Activated naive CD4-positive, alpha-beta T cell treated with anti-CD3 and anti-CD28 coated beads, Interleukin-2, amount 50 U/mL, for 16 hours (primary cell): ENCODE data around the gene C12orf54.
"Not testable (repeated sequence)": the region's sequence is repeated elsewhere in the genome, so short reads cannot be mapped to it uniquely, and the experiment has no call there.

ENCODE experiments used
- DNase-seq: peaks from one replicate; pipeline ENCODE4 v3.0.0-alpha.2; 2020

C12orf54 gene

GRCh38 chr12:48482198-48482597 lies at the start of gene C12orf54:
TSS of gene C12orf54 (plus strand) at chr12:48482498. CDS start at chr12:48483297, 799 bp downstream.
- no peak for DNase-seq

- DNase-seq, result not testable (repeated sequence)
Observed at GRCh38 chr12:48434016-48434415, 48.3 kb upstream of the C12orf54 start.

DNA sequence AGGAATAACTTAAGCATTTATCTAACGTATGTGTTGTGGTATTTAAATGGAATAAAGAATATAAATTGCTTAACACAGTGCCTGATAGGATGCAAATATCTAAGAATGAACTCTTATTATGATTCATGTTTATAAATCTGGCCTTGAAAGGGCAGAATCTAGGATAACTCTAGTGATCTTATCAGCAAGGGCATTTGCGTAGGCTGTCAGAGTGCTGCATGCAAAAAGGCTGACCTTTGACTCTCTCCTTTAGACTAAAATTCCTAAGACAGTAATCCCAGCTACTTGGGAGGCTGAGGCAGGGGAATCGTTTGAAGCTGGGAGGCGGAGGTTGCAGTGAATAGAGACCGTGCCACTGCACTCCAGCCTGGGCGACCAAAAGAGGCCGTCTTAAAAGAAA lies 41.2 kb upstream of the C12orf54 start:
- no peak for DNase-seq

DNA sequence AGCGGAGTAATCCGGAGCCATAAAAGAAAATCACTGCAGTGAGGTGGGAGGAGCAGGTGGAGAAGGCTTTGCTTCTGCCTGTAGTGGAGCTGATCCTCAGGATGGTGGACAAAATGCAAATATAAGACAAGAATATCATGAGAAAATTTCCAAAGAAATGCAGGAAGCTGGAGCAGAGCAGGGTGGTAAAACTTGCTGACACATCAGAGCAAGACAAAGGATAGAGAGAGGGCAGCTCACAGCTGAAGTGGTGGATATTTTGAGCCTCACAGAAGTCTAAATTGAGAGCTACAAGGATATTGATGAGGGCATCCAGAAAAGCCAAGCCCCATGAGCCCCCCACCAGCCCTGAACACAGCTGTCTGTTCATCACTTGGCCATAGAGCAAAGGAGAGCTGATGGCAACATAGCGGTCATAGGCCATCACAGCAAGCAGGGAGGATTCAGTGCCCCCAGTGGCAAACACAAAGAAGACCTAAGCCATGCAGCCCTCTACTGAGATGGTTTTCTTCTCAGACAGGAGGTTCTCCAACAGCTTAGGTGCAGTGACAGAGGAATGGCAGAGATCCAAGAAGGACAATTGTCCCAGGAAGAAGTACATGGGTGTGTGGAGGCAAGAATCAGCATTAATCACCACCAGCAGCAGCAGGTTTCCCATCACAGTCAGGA lies 40.0 kb upstream of the C12orf54 start:
- DNase-seq, result no peak

DNA sequence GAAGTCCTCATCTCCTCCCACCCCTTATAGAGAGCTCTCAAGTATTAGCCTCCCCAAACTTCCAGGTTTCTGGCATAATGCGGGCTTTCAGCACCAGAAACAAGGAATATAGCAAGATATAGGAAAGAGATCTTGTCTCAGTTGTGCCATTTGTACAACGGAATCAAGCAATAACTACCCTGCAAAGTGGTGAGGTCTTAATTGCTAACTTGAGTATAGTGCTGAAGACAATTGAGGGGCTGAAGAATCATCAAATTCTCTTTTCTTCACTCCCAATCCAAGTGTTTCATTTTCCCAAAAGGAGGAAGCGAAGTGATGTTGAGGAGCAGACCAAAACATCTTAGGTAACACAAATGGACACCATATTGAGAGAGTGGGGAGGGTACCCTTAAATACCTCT lies 36.8 kb upstream of the C12orf54 start:
- DNase-seq, result no peak

GRCh38 chr12:48446161-48446776 lies 36.0 kb upstream of the C12orf54 start:
- peak; percentile 10 for DNase-seq

- no peak for DNase-seq
Observed at GRCh38 chr12:48447755-48448154, 34.5 kb upstream of the C12orf54 start.

- no peak for DNase-seq
Observed at GRCh38 chr12:48451372-48451771, 30.9 kb upstream of the C12orf54 start.

DNA sequence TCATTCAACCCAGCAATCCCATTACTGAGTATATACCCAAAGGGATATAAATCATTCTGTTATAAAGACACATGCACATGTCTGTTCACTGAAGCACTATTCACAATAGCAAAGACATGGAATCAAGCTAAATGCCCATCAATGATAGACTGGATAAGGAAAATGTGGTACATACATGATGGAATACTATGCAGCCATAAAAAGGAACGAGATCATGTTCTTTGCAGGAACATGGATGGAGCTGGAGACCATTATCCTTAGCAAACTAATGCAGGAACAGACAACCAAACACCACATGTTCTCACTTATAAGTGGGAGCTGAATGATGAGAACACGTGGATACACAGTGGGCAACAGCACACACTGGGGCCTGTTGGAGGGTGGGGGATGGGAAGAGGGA lies 29.3 kb upstream of the C12orf54 start:
- DNase-seq, result not testable (repeated sequence)

- DNase-seq, result no peak
Observed at GRCh38 chr12:48454667-48455066, 27.6 kb upstream of the C12orf54 start.

DNA sequence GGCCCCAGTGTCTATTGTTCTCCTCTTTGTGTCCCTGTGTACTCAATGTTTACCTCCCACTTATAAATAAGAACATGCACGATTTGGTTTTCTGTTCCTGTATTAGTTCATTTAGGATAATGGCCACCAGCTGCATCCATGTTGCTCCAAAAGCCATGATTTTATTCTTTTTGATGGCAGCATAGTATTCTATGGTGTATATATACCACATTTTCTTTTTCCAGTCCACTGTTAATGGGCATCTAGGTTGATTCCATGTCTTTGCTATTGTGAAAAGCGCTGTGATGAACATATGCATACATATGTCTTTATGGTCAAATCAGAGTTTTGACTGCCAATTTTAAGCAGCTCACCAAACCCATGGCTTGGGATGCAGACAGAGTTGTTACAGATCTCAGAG lies 27.2 kb upstream of the C12orf54 start:
- no peak for DNase-seq

- no peak for DNase-seq
Observed at GRCh38 chr12:48459259-48459658, 23.0 kb upstream of the C12orf54 start.

DNA sequence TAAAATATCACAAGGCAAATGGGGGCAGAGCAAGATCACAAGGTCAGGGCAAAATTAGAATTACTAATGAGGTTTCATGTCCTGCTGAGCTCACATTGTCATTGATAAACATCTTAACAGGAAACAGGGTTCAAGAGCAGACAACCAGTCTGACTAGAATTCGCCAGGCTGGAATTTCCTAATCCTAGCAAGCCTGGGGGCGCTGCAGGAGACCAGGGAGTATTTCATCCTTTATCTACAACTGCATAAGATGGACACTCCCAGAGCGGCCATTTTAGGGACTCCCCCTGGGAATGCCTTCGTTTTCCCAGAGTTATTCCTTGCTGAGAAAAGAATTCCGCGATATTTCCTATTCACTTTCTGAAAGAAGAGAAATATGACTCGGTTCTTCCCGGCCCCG lies 13.3 kb upstream of the C12orf54 start:
- not testable (repeated sequence) for DNase-seq

- DNase-seq, result no peak
Observed at GRCh38 chr12:48472259-48472658, 10.0 kb upstream of the C12orf54 start, which contains the start of gene ANP32D. TSS of gene ANP32D (plus strand) at chr12:48472559. CDS start at chr12:48472665, 106 bp downstream.

DNA sequence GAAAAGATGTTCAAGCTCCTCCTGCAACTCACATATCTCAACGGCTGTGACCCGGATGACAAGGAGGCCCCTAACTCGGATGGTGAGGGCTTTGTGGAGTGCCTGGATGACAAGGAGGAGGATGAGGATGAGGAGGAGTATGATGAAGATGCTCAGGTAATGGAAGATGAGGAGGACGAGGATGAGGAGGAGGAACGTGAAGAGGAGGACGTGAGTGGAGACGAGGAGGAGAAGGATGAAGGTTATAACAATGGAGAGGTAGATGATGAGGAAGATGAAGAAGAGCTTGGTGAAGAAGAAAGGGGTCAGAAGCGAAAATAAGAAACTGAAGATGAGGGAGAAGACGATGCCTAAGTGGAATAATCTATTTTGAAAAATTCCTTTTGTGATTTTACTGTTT lies 9.2 kb upstream of the C12orf54 start:
- DNase-seq, result no peak

DNA sequence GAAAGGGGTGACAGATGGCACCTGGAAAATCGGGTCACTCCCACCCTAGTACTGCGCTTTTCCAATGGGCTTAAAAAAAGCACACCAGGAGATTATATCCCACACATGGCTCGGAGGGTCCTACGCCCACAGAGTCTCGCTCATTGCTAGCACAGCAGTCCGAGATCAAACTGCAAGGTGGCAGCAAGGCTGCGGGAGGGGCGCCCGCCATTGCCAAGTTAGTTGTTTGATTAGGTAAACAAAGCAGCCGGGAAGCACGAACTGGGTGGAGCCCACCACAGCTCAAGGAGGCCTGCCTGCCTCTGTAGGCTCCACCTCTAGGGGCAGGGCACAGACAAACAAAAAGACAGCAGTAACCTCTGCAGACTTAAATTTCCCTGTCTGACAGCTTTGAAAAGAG lies 7.8 kb upstream of the C12orf54 start:
- not testable (repeated sequence) for DNase-seq

- DNase-seq, result no peak
Observed at GRCh38 chr12:48482930-48483329, 632 bp downstream of the C12orf54 start.

DNA sequence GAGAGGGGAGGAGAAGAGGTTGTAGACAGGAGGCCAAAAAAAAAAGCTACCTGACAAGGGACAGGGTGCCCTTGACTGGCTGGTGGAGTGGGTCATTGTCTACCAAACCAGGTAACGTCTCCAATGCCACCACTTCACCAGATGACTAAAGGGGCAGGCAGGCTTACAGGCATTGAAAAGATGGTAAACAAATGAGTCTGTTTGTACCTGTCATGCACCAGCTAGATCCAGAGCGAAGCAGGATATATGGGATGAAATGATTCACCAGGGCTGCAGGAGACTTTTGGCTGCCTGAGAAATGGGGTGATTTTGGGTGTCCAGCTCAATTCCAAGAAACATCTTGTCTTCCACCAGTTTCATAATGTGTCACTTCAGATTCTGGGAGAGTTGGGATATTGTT lies 4.0 kb downstream of the C12orf54 start:
- DNase-seq, result no peak

DNA sequence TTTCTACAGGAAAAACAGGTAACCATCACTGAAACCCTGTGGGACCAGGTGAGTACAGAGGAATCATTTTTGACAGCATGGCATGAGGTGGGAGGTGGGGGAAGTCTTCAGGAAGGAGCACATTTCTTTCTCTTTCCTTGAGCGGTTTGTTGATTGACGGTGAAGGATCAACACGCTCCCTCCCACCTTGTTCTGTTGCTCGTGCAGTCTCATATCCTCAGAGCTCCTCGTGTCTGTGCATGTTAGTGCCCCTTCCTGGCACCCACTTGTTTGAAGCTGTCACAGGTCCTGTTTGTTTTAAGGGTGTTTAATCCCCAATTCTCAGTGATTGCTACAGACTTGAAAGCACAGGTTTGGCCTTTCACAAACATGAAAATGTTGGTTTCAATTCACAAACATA lies 4.4 kb downstream of the C12orf54 start:
- DNase-seq, result no peak

DNA sequence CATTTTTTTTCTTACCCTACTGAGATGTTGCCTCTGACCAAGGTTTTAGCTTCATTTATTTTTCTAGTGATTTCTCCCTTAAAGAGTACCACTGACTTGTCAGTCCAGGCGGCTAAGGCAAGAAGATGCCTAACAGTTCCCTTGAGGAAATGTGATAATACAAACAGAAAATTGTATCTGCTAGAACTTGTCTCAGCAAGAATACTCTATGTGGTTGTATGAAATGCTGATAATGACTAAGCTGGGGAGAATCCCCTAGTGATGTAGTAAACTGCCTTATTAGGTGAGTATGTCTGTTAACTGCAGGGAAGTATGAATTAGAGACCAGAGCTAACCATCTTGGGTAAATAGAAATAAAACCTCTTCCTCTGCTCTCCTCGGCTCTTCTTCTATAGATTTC lies 6.7 kb downstream of the C12orf54 start:
- DNase-seq, result no peak

DNA sequence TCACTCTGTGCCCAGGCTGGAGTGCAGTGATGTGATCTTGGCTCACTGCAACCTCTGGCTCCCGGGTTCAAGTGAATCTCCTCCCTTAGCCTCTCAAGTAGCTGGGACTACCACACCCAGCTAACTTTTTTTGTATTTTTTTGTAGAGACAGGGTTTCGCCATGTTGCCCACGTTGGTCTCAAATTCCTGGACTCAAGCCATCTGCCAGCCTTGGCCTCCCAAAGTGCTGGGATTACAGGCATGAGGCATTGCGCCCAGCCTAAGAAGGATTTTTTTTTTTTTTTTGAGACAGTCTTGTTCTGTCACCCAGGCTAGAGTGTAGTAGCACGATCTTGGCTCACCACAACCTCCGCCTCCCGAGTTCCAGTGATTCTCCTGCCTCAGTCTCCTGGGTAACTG lies 7.2 kb downstream of the C12orf54 start:
- not testable (repeated sequence) for DNase-seq

DNA sequence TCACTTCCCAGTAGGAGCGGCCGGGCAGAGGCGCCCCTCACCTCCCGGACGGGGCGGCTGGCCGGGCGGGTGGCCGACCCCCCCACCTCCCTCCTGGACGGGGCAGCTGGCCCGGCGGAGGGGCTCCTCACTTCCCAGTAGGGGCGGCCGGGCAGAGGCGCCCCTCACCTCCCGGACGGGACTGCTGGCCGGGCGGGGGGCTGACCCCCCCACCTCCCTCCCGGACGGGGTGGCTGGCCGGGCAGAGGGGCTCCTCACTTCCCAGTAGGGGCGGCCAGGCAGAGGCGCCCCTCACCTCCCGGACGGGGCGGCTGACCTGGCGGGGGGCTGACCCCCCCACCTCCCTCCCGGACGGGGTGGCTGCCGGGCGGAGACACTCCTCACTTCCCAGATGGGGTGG lies 18.0 kb downstream of the C12orf54 start:
- DNase-seq, result not testable (repeated sequence)

GRCh38 chr12:48506836-48507235 lies 24.5 kb downstream of the C12orf54 start:
- DNase-seq, result not testable (repeated sequence)

DNA sequence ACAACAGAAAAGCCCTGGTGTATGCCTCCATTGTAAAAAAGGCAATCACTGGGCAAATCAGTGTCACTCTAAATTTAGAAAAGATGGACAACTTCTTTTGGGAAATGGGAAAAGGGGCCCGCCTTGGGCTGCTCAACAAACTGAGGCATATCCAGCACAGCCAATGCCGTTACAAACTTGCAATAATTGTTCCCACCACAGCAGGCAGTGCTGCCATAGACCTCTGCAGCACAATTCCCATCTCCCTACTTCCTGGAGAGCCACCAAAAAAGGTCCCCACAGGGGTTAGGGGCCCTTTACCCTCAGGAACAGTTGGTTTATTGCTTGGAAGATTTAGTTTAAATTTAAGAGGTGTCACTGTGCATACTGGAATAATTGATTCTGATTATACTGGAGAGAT lies 26.7 kb downstream of the C12orf54 start:
- DNase-seq, result no peak

DNA sequence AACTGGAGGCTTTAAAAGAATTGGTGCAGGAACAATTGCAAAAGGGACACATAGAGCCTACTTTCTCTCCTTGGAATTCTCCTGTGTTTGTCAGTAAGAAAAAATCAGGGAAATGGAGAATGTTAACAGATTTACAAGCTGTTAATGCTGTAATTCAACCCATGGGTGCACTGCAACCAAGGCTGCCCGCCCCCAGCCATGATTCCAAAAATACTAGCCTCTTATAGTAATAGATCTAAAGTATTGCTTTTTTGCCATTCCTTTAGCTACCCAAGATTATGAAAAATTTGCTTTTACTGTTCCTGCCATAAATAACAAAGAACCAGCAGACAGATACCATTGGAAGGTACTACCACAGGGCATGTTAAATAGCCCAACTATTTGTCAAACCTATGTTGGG lies 27.8 kb downstream of the C12orf54 start:
- no peak for DNase-seq
